Neural cell (in vitro differentiated cells): Measurements from ENCODE around the gene TSG101.

Experiments
- POLR2AphosphoS5 ChIP-seq: IDR thresholded peaks from 2 replicates; pipeline ENCODE4 v1.6.1; 2012
- TF ChIP-seq, protein P1 (sequence below): fragments of 450-650 bp; IDR thresholded peaks from 2 replicates; pipeline ENCODE4 v1.5.1; 2014; ENCODE audit warnings: antibody characterized with exemption, mild to moderate bottlenecking, moderate library complexity; ENCODE audit not compliant: poor library complexity, severe bottlenecking

DNA sequence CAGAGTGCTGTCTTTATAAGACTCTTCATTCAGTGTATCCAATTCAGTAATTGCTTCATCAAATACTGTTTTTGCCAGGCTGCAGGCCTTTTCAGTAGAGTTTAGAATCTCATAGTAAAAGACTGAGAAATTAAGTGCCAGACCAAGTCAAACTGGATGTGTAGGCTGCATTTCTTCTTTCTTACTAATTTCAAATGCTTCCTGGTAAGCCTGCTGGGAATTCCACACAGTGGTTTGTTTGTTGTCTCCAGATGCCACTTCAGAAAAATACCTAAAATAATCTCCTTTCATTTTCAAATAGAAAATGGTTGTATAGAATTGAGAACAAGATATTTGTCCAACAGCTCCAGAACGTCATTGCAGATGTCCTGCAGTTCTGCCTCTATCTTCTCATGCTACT, 36.4 kb downstream of the TSG101 start:
- TF ChIP-seq, protein P1, sequence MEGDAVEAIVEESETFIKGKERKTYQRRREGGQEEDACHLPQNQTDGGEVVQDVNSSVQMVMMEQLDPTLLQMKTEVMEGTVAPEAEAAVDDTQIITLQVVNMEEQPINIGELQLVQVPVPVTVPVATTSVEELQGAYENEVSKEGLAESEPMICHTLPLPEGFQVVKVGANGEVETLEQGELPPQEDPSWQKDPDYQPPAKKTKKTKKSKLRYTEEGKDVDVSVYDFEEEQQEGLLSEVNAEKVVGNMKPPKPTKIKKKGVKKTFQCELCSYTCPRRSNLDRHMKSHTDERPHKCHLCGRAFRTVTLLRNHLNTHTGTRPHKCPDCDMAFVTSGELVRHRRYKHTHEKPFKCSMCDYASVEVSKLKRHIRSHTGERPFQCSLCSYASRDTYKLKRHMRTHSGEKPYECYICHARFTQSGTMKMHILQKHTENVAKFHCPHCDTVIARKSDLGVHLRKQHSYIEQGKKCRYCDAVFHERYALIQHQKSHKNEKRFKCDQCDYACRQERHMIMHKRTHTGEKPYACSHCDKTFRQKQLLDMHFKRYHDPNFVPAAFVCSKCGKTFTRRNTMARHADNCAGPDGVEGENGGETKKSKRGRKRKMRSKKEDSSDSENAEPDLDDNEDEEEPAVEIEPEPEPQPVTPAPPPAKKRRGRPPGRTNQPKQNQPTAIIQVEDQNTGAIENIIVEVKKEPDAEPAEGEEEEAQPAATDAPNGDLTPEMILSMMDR, result no peak
- TF ChIP-seq POLR2AphosphoS5, result no peak
